Endothelial cell of umbilical vein (primary cell): ENCODE data around the gene POLR3A. TPM values are rescaled to one million over a fixed set of nuclear protein-coding genes. Genes with fewer than 3 reads are reported as not detected.

ENCODE experiments used
- BruUV-seq: library from RNA; stranded (reverse); fragments of 400-500 nt; replicated peaks from 2 replicates; lab custom pipeline; 2021; lab: Mats Ljungman, UMichigan
- CTCF ChIA-PET: fragments of 300-600, 350-600 bp; sonication (Branson Sonifier 250); formaldehyde crosslinking; loops from one replicate; lab custom pipeline; 2021; ENCODE audit warnings: antibody characterized with exemption, inconsistent platforms; lab: Charles Lee
- POLR2A ChIA-PET: fragments of 300-600, 350-600 bp; sonication (Branson Sonifier 250); formaldehyde crosslinking; loops from one replicate; lab custom pipeline; 2021; ENCODE audit warnings: antibody characterized with exemption, inconsistent platforms; lab: Charles Lee
- DNase-seq: peaks from one replicate; pipeline ENCODE4 v3.0.0-alpha.2; 2011; ENCODE audit warnings: low read depth, low spot score
- FAIRE-seq: peaks from 2 replicates; lab custom pipeline; 2011; peaks lifted over from hg19 to GRCh38; lab: Jason Lieb, UNC
- H2AFZ ChIP-seq: 2 replicates; pipeline ENCODE4 v1.6.0; 2012; ENCODE audit warnings: low read depth, low read length, control low read depth, inconsistent platforms
- H3K27ac ChIP-seq: 2 replicates; pipeline ENCODE4 v1.5.1; 2011; ENCODE audit warnings: low read depth, mild to moderate bottlenecking, control low read depth, low read length, moderate library complexity; ENCODE audit not compliant: insufficient read depth
- H3K27me3 ChIP-seq, 2 experiments: 2 replicates each; pipeline versions ENCODE4 v1.6.0 to v1.6.1; 2011; ENCODE audit warnings: low read length in 2 of 2, mixed read lengths in 1 of 2; ENCODE audit not compliant: control insufficient read depth in 2 of 2, insufficient read depth in 2 of 2
- H3K36me3 ChIP-seq, 2 experiments: 2 replicates in 1 of 2; 3 replicates in 1 of 2; pipeline ENCODE4 v1.5.1; 2011; ENCODE audit warnings: low read length in 2 of 2, mild to moderate bottlenecking in 1 of 2, moderate library complexity in 1 of 2; ENCODE audit not compliant: control insufficient read depth in 2 of 2, insufficient read depth in 2 of 2; ENCODE audit errors: extremely low read depth in 1 of 2
- H3K4me1 ChIP-seq: 3 replicates; pipeline ENCODE4 v1.5.1; 2011; ENCODE audit warnings: mild to moderate bottlenecking, low read length; ENCODE audit not compliant: control insufficient read depth, insufficient read depth; ENCODE audit errors: extremely low read depth
- H3K4me2 ChIP-seq: 2 replicates; pipeline ENCODE4 v1.6.1; 2011; ENCODE audit warnings: low read length, control low read depth, mixed read lengths; ENCODE audit not compliant: insufficient read depth
- H3K4me3 ChIP-seq, 3 experiments: fragments of 200-600 bp in 1 of 3; sonication (generic), shearing (Covaris generic) in 1 of 3; replicated peaks in 1 of 3; 2 replicates each; pipeline ENCODE4 v1.5.1; 2011 to 2016; ENCODE audit warnings: control low read depth in 3 of 3, low read length in 3 of 3, mild to moderate bottlenecking in 2 of 3, inconsistent platforms in 1 of 3, low read depth in 1 of 3, moderate library complexity in 1 of 3; ENCODE audit not compliant: insufficient read depth in 1 of 3
- H3K79me2 ChIP-seq: 2 replicates; pipeline ENCODE4 v1.6.0; 2012; ENCODE audit warnings: low read length, inconsistent platforms; ENCODE audit not compliant: control insufficient read depth, insufficient read depth
- H3K9ac ChIP-seq: replicated peaks from 2 replicates; pipeline ENCODE3; 2011; ENCODE audit warnings: low read length, control low read depth; ENCODE audit not compliant: insufficient read depth; ENCODE audit errors: extremely low read depth
- H3K9me1 ChIP-seq: replicated peaks from 3 replicates; pipeline ENCODE4 v1.6.0; 2011; ENCODE audit warnings: mild to moderate bottlenecking, low read length; ENCODE audit not compliant: control insufficient read depth, insufficient read depth; ENCODE audit errors: extremely low read depth
- H3K9me3 ChIP-seq: replicated peaks from 2 replicates; pipeline ENCODE4 v1.5.1; 2012; ENCODE audit warnings: low read length, inconsistent platforms; ENCODE audit not compliant: control insufficient read depth, insufficient read depth
- H4K20me1 ChIP-seq: replicated peaks from 2 replicates; pipeline ENCODE3; 2011; ENCODE audit warnings: mild to moderate bottlenecking, low read length; ENCODE audit not compliant: control insufficient read depth, insufficient read depth; ENCODE audit errors: extremely low read depth
- CTCF ChIP-seq, 2 donors: IDR thresholded peaks; 1 replicate in 1 of 2; 2 replicates in 1 of 2; pipeline ENCODE4 v1.5.1; 2011; ENCODE audit warnings: low read length in 2 of 2, mild to moderate bottlenecking in 2 of 2, moderate library complexity in 2 of 2, control low read depth in 1 of 2, inconsistent platforms in 1 of 2, low read depth in 1 of 2; ENCODE audit not compliant: insufficient read depth in 1 of 2; ENCODE audit errors: extremely low read depth in 1 of 2
- EZH2 ChIP-seq: IDR thresholded peaks from 2 replicates; pipeline ENCODE4 v1.6.1; 2012; ENCODE audit warnings: borderline replicate concordance, low read depth, mild to moderate bottlenecking, moderate library complexity, low read length, inconsistent platforms; ENCODE audit not compliant: severe bottlenecking
- FOS ChIP-seq: IDR thresholded peaks from 2 replicates; pipeline ENCODE4 v1.6.1; 2011; ENCODE audit warnings: mild to moderate bottlenecking, low read length, moderate library complexity, borderline replicate concordance; ENCODE audit not compliant: insufficient read depth
- GATA2 ChIP-seq: IDR thresholded peaks from 2 replicates; pipeline ENCODE4 v1.7.0; 2011; ENCODE audit warnings: low read depth, mild to moderate bottlenecking, moderate library complexity, mixed read lengths, low read length; ENCODE audit not compliant: insufficient read length, insufficient read depth
- JUN ChIP-seq: IDR thresholded peaks from 2 replicates; pipeline ENCODE4 v1.6.1; 2011; ENCODE audit warnings: borderline replicate concordance, low read depth; ENCODE audit not compliant: insufficient read length, insufficient read depth
- MAX ChIP-seq: IDR thresholded peaks from 2 replicates; pipeline ENCODE4 v1.6.1; 2011; ENCODE audit not compliant: insufficient read depth, insufficient read length
- MYC ChIP-seq: IDR thresholded peaks from one replicate; pipeline ENCODE4 v1.6.1; 2011; ENCODE audit warnings: mild to moderate bottlenecking, low read depth, low read length
- POLR2A ChIP-seq: IDR thresholded peaks from 2 replicates; pipeline ENCODE4 v1.6.1; 2012; ENCODE audit warnings: low read depth, mild to moderate bottlenecking, control low read depth, low read length
- POLR2AphosphoS5 ChIP-seq: IDR thresholded peaks from 2 replicates; pipeline ENCODE4 v1.6.1; 2012; ENCODE audit warnings: low read depth, mild to moderate bottlenecking, control low read depth, low read length, moderate library complexity; ENCODE audit not compliant: insufficient read depth
- dilution Hi-C: fragments of 300-500 bp; cut with MboI; formaldehyde crosslinking; loops from one replicate; pipeline ENCODE4 v1.15.0; 2019; ENCODE audit warnings: low sequenced_read_pairs; ENCODE audit not compliant: extremely low pct_ligation_motif_present
- intact Hi-C: fragments of 100-400 bp; cut with micrococcal nuclease; formaldehyde crosslinking; loops from one replicate; pipeline ENCODE4 v1.10.0; 2022
- polyA plus RNA-seq, 4 experiments: library from polyadenylated mRNA; depleted of rRNA in 3 of 4; stranded (reverse) in 3 of 4; unstranded in 1 of 4; fragments of >200 nt; gene quantifications; 2 replicates each; pipeline versions ENCODE4 v1.2.1 to v1.2.3, GENCODE V29; 2011 to 2012; ENCODE audit warnings: missing spikeins in 1 of 4
- total RNA-seq: library from RNA; stranded (reverse); gene quantifications from 2 replicates; pipeline ENCODE4 v1.2.3, GENCODE V29; 2021

Gene POLR3A
- total and polyA plus RNA-seq, 2 donors (not counting 3 experiments of a cell fraction or from before 2014, with no cell fraction given), result 9.5 to 25.3 TPM

- POLR2A ChIA-PET, result no interaction called here
- DNase-seq (no peak), FAIRE-seq (no peak)
- dilution Hi-C loops (no loop called here), intact Hi-C loops (no loop called here)
- H3K27me3 ChIP-seq, result no peaks in the 10 kb centered on the region
- CTCF ChIA-PET, result interaction anchor here (1.1 to 2.9 kb wide), 3 partner anchors 11 to 126 kb away, joined by 3 to 21 read pairs (median 8); no protein-coding TSS in a partner anchor
- peaks cover 9 to 12% of the 10 kb centered on the region in 2 experiments for H3K36me3 ChIP-seq
- H3K9ac ChIP-seq, result no peak overlapping the region
- BruUV-seq, result no TSS peak
- H3K4me2 ChIP-seq, result no peak overlapping the region
- no peaks in the 10 kb centered on the region for H3K79me2 ChIP-seq
- peaks cover 7% of the 10 kb centered on the region for H3K4me1 ChIP-seq
- no peaks in the 10 kb centered on the region for H3K9me1 ChIP-seq
- no peak overlapping the region for H3K4me3 ChIP-seq
- TF ChIP-seq MYC (no peak), POLR2AphosphoS5 (no peak), MAX (no peak), CTCF (IDR thresholded peaks at IDR 0.05; ENCODE audit: extremely low read depth in 1 of 2, insufficient read depth in 1 of 2, low read depth in 1 of 2, low read length in 2 of 2) (no peak), JUN (no peak), EZH2 (no peak), GATA2 (no peak), POLR2A (no peak), FOS (no peak)
- H3K9me3 ChIP-seq, result no peaks in the 10 kb centered on the region
- H2AFZ ChIP-seq, result no peak overlapping the region
- no peak overlapping the region for H3K27ac ChIP-seq
- no peaks in the 10 kb centered on the region for H4K20me1 ChIP-seq
These were observed 56.0 kb downstream of the POLR3A start for GRCh38 chr10:77973276-77973675.
